NCI-H2171 treated with DMSO at 0.1 percent for 48 hours (cell line): ENCODE measurements around the gene C9orf153.
"Not testable (repeated sequence)": the region's sequence is repeated elsewhere in the genome, so short reads cannot be mapped to it uniquely, and the experiment has no call there.

ENCODE experiments used
- DNase-seq: peaks from one replicate; lab custom pipeline; 2025; lab: John Stamatoyannopoulos, UW

The C9orf153 gene

DNA sequence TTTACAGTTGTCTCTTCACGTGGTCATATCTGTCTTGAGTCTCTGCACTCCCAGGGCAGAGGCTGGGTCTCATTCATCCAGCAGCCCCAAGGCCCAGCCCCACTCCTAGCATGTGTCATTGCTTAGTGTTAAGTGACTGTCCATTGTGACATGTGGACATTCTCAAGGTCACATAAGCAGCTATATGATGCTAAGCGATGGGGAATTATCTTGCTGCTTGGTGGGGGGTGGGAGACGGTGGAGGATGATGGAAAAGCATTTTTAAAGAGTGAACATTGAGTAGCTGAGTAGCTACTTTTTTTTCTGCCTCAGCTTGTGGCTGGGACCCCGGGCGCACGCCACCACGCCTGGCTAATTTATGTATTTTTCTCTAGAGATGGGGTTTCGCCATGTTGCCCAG lies at the start of gene C9orf153:
C9orf153 (minus strand) TSS at position 101 of the 400 bp plus-strand sequence. CDS start 30,054 bp downstream, outside the sequence.
- DNase-seq, result no peak

- no peak for DNase-seq
Measured at GRCh38 chr9:86308687-86309086, 49.2 kb upstream of the C9orf153 start.

DNA sequence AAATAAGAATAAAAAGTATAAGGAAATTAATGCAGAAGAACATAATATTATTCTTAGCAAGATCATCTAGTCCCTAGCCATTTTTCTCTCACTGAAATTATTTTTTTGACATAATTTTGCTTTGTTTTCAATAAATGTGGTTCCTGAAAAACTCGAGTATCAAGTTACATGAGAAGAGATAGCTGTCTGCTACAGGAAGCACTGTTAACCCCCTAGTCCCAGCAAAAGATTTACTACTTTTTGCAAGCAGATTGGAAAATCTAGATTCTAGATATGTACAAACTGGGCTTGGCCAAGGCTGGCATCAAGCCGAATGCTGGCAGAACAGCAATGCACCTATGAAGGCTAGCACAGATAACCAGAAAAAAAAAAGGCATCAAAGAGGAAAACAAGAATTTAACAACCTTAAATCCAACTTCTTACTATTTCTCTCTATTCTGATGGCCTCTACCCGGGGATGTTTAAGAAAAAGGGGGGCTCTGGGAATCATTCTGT lies 44.8 kb upstream of the C9orf153 start:
- peak; percentile 15 for DNase-seq

DNA sequence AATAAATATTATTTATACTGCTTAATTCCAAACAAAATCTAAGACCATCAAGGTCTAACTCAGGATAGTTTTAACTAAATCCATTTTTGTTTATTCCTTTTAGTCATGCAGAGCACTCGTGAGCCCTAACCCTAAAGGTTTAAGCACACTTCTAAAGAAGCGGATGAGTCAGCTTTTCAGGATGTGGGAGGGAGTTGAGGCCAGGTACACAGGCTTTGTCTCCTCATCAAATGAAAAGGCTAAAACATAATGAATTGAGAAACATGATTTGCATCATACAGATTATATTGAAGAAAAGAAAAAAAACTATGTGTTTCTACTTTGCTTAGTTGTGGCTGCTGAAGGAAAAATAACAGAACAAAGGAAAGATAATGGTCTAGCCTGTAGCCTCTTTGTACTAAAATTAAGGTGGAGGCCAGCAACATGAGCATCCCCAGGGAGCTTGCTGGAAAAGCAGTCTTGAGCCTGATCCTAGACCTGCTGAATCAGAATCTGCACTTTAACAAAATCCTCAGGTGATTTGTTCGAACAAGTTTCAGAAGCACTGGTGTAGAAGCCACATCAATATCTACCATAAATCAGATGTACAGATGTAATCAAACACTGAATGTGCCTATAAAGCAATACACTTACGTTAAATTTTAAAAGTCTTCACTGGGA lies 44.0 kb upstream of the C9orf153 start:
- peak; percentile 3 for DNase-seq

- DNase-seq, result peak; percentile 18
Measured at GRCh38 chr9:86301686-86302085, 42.2 kb upstream of the C9orf153 start.

DNA sequence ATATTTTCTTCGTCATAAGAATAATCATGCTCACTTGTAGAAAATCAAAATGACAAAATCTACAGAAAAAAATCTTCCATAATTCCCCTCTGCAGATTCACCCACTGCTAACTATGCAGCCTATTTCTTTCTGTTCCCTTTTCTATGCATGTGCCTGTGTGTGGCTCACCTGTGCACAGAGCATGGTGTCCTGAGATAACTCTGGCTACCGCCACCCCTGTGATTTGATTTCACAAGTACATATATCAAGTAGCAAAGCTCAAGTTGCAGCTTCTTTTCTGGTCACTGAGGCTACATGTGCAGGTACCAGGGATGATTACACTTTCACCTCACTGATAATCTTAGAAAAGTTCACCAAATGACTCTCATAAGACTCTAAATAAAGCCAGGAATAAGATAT lies 41.2 kb upstream of the C9orf153 start:
- DNase-seq, result no peak

GRCh38 chr9:86298873-86299272 lies 39.4 kb upstream of the C9orf153 start:
- no peak for DNase-seq

- DNase-seq, result not testable (repeated sequence)
Measured at GRCh38 chr9:86290341-86290740, 30.9 kb upstream of the C9orf153 start.

GRCh38 chr9:86288499-86289198 lies 29.2 kb upstream of the C9orf153 start:
- DNase-seq, result no peak

DNA sequence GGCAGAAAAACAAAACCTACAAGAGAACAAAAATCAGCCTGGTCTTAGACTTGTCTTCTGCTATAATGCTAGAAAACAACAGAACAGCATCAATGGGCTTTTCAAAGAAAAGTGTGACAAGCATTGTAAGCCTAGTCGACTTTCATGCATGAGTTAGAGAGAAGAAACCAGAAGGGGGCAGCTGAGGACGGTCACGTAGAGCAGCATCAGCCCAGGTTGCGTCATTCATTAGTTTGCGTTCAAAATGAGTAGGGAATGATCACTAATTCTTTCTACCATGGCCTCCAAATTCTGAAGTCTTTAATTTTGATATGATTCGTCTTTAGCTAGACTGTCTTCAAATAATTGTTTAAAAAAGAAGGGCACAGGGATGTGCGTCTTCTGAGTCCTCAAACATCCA lies 27.6 kb upstream of the C9orf153 start:
- no peak for DNase-seq

DNA sequence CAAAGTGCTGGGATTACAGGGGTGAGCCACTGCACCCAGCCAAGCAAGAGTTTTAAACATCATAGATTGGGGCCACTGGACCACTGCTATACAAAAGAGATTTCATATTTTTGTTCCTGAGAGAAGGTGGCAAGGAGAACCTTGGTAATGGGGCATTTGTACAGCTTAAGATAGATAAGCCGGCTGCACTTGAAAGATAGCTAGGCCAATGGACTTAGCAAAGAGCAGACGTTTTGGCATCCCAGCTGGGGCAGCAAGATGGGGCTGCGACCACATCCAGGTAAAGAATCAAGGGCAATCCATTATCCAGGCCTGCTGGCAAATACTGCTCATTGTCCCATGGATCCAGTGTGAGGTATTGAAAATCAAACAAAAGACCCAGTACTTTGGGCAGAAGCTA lies 26.8 kb upstream of the C9orf153 start:
- DNase-seq, result no peak

DNA sequence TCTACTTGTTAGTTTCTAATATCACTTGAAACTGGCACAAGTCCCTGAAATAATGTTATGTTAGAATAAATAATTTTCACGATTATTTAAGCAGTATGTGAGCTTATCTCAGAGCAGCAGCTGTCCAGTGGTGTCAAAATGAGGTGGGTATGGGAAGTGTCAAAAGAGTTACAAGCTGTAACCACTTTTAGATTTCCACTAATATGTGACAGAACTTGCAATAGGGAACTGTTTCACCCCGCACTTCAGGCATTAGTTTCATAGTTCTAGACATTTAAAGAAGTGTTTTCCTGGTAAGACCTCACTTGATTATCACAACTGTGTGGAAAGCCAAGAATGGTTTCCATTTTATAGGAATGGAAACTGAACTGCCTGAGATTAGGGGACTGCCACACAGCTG lies 25.8 kb upstream of the C9orf153 start:
- DNase-seq, result no peak

DNA sequence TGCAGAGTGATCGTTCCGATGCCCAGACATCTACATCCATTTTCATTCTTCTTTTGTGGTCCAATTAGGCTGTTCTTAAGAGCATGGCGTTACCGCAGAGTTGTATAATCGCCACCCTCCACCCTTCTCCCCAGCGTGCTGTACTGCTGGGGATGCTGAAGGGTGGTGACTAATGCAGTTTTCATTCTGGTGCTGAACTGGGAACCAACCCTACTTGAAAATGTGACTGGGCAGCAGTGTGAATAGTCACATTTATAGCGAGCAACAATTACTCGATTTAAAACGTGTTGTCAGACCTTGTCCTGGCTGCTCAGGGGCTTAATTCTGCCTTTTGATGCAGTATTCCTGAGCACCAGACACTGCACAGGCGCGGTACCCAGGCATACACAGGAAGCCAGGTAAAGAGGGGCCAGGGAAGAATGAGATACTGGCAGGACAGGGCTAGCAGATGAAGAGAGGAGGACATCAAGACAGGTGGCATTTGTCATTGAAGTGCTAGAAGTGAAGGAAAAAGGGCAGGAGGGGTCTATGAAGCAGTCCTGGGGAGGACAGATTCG lies 23.6 kb upstream of the C9orf153 start:
- peak; percentile 17 for DNase-seq

DNA sequence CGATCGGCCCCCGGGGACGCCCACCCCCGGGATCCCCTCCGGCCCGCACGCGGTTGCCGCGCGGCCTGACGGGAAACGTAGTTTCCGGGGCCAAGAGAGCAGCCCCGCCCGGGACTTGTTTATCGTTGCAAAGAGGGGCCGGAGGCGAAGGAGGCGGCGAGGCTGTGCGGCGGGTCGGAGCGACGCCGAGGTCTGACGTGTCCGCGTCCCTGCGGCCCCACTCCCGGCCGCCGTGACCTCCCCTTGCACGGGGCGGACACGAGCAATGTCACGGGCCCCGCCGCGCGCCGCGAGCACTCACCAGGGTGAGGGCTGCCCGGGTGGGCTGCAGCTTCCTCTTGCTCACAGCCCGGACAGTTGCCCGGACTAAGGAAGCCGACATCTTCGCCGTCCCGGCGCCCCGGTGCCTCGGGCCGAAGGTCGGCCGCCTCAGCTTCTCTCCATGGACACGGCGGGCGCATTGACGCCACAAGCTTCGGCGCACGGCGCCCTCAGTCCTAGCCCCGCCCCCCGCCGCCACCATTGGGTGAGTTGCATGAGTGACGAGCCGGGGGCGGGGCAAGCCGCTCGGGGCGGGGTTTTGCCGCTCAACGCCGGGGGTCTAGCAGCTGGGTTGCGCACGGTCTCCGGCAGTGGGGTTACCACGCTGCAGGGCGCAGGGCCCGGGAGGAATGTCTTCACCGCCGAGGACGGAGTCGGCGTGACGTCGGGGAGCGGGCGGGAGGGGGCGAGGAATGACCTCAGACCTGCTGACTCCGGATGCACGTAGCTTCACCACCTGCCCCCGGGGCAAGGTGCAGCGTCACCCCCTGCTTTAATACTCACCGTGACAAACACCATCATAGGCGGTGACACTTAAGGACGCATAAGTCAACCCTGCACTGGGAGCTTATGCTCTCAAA lies 22.9 kb upstream of the C9orf153 start, which contains the start of gene ISCA1:
ISCA1 (minus strand) TSS at position 462 of the 902 bp plus-strand sequence; CDS start at position 382, 80 bp downstream.
- DNase-seq, result peak; percentile 94

GRCh38 chr9:86281593-86282076 lies 22.2 kb upstream of the C9orf153 start:
- DNase-seq, result peak; percentile 63

DNA sequence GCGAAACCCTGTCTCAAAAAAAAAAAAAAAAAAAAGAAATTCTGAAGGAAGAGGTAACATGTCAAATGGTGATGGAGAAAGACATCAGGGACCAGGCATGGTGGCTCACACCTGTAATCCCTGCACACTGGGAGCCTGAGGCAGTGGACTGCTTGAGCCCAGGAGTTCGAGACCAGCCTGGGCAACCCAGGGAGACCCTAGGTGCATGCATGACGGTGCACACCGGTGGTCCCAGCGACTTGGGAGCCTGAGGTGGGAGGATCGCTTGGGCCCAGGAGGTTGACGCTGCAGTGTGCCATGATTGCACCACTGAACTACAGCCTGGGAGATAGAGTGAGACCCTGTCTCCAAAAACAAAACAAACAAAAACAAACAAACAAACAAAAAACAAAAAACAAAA lies 21.1 kb upstream of the C9orf153 start:
- no peak for DNase-seq

DNA sequence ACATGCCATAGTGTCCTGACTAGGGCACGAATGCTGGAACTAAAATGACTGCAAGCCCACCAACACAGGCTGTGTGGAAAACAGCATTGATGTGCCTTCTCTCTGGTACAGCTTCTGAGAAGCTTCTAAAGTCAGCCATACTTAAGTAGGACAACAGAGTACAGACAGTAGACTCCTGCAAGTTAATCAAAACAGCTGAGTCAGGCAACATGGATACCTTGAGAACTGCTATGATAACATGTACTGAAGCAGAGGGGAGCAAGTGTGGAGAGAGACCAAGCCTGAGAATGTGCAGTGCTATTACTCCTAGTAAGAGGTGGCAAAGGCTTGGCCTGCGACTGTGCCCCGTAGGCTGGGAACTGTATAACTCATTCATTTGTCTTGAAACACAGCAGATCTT lies 20.4 kb upstream of the C9orf153 start:
- DNase-seq, result no peak

DNA sequence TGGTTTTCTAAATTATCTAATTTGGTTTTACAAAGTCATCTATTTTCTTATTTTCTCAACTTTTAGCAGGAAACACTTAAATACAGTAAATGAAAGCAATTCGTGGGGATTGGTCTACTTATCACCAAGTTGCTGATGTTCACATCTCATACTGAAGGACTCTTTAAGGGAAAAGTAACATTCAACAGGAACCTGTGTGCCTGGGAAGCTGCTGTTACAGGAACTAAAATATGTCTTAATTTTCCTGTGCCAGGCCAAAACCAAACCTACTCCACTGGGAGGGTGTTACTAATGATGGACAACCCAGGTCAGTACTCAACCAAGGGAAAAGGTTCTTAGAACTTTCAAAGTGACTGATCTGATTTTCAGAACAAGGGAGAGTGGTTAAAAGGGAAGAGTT lies 17.6 kb upstream of the C9orf153 start:
- no peak for DNase-seq

DNA sequence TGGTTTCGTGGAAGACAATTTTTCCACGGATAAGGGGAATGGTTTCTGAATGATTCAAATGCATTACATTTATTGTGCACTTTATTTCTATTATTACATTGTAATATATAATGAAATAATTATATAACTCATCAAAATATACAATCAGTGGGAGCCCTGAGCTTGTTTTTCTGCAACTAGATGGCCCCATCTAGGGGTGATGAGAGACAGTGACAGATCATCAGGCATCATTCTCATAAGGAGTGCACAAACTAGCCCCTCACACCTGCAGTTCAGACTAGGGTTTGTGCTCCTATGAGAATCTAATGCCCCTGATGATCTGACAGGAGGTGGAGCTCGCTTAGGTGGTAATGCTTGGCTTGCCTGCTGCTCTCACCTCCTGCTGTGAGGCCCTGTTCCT lies 16.5 kb upstream of the C9orf153 start:
- no peak for DNase-seq

GRCh38 chr9:86274821-86275643 lies 15.6 kb upstream of the C9orf153 start:
- DNase-seq, result no peak

DNA sequence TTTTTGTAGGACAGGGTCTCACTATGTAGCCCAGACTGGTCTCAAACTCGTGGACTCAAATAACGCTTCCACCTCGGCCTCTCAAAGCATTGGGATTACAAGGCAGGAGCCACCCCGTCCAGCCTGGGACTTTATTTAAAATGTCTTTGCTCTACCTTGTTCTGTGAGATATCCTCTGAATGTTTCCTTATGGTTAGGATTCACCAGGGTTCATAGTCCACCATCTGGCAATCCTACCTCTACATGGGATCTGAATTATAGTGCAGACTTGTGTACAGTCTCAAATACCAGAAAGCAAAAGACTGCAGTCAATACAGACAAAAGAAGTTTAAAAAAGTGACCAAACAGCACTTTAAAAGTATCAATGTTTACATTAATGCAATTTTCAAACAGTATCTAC lies 12.8 kb upstream of the C9orf153 start:
- no peak for DNase-seq
